T1000 (cell line): ENCODE measurements around the gene FAM181A.

Source experiments
- DNase-seq: peaks from one replicate; lab custom pipeline; 2025; ENCODE audit warnings: mixed read lengths; lab: John Stamatoyannopoulos, UW

FAM181A gene

GRCh38 chr14:93903342-93904184 is 23.6 kb upstream of the FAM181A start:
- no peak for DNase-seq

DNA sequence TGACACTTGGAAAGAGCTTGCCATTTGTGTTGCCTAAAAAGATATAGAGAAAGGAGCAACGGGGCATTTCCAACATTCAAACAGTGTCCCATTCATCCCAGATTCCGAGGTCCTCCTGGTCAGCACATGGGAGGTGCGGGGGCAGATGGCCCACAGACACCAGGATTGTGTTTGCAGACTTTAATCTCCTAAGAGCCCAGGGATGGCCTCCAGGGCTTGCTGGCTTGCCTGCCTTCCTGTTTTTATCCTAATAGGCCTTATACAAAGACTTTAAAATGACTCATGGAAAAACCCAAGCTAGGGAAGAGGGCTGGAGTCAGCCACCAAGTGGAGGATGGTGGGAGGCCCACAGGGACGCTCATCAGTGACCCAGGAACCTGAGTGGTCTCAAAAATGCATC is 21.5 kb upstream of the FAM181A start:
- no peak for DNase-seq

GRCh38 chr14:93906341-93907329 is 20.5 kb upstream of the FAM181A start:
- DNase-seq = no peak

GRCh38 chr14:93909429-93910128 is 17.6 kb upstream of the FAM181A start:
- DNase-seq = no peak

DNA sequence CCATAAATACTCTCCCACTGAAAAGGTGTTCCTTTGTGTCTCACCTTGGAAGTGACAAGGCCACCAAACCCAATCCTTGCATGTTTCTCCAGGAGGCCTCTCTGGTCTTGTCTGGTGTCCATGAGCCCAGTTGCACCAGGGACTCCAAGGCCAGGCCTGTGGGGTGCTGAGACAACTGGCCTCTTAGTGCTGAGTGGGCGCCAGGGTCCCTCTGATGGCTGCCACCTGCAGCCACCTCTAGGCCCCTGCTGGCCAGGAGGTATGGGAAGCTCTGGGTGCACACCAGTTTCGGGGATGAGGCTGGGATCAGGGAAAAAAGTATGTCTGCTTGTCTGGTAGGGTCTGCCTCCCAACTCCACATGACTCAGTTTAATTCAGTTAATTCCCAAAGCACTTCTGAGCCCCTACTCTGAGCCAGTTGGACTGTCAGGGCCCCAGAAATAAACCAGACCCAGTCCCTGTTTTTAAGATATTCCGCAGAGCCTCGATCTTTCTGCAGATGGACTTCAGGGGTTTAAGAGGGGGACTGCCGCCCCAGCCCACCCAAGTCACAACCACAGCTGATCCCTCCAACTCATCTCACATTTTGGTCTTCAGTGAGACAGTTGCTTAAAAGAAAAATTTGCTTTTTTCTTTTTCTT is 15.0 kb upstream of the FAM181A start:
- DNase-seq = no peak

- no peak for DNase-seq
Observed at GRCh38 chr14:93912782-93913181, 14.4 kb upstream of the FAM181A start.

DNA sequence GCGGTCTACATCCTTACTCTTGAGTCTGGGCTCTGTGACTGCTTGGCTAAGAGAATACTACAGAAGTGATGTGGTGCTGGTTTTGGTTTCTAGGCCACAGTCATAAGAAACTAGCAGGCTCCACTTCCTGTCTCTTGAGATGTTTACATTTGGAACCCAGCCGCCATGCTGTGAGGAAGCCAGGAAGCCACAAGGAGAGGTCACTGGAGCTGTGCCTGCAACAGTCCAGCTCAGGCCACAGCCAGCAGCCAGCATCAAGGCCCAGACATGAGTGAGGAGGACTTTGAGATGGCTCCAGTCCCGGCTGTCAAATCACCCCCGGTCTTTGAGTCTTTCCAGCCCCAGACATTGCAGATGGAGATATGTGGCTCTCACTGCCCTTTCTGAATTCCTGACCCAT is 12.9 kb upstream of the FAM181A start:
- DNase-seq = no peak

DNA sequence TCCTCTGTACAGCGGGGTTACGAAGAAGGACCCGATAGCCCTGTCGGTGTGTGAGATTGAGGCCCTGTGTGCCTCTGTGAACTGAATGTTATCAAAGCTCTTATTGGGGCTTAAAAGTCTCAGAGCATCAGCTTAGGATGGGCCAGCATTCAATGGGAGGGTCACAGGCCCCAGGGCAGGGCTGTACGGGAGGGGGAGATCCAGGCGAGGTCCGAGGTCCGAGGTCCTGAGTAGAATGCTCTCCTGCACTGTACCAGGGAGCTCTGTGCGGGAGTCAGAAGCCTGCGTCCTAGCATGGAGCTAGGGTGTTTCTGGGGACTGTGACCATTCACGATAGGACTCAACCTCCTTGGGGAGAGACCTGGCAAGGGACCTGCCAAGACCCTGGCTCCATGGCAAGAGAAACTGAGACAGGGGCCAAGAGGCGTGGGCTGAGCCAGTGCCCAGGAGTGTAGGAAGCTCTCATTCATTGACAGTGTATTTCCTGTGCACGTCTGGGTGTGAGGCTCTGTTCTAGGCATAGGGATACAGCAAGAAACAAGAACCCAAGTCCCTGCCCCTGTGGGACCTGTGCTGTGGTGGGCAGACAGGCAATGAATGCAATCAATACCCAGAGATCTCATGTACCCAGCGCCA is 12.0 kb upstream of the FAM181A start:
- DNase-seq = no peak

- DNase-seq = no peak
Observed at GRCh38 chr14:93915800-93916199, 11.3 kb upstream of the FAM181A start.

DNA sequence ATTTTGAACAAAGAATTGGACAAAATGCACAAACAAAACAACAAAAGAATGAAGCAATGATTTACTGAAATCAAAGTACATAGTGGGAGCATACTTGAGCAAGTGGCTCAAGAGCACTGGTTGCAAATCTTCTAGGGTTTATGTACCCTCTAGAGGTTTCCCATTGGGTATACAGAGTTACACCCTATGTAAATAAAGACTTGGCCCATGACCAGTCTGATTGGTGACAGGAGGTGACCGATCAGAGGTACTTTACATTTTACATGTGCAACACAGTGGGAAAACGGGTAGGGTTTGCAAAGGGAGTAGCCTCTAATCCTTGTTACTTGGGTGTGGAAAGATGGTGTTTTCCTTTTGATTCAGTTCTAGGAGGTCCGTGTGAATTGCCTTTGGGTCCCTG is 10.6 kb upstream of the FAM181A start:
- no peak for DNase-seq

- no peak for DNase-seq
Observed at GRCh38 chr14:93917141-93917540, 10.0 kb upstream of the FAM181A start.

DNA sequence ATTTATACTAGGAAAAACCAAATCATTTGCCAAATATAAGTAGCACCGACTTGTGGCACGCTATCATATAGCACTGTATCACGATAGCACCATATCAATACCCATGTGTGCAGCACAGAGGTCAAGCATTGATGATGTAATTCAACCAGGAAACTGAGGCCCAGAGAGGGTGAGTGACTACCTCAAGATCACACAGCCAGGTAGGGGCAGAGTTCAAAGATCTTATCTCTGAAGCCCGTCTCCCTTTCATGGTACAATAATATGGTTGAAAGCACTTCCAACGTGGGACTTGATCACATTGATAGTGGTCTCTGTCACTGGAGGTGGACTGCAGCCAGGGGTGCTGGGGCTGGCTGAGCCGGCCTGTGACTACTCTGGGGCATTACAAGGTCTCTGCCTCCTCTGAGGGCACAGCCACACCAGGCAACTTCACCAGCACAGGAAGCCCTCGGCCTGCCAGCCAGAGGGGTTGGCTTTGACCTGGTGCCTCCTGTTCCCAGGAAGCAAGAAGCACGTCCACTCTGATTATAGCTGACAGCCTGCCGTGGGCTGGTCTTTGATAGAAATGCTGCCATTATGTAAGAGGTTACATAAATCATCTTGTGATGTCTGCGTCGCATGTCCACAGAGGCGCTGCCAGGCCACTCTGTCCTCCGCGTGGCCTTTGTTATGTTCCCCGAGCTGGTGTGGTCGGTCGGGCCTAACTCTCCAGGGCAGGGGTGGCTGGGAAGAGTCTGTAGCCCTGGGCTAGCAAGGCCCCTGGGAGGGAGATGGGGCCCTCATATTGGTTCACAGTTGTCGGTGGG is 5.9 kb upstream of the FAM181A start:
- DNase-seq = no peak

- no peak for DNase-seq
Observed at GRCh38 chr14:93923626-93924025, 3.5 kb upstream of the FAM181A start.

DNA sequence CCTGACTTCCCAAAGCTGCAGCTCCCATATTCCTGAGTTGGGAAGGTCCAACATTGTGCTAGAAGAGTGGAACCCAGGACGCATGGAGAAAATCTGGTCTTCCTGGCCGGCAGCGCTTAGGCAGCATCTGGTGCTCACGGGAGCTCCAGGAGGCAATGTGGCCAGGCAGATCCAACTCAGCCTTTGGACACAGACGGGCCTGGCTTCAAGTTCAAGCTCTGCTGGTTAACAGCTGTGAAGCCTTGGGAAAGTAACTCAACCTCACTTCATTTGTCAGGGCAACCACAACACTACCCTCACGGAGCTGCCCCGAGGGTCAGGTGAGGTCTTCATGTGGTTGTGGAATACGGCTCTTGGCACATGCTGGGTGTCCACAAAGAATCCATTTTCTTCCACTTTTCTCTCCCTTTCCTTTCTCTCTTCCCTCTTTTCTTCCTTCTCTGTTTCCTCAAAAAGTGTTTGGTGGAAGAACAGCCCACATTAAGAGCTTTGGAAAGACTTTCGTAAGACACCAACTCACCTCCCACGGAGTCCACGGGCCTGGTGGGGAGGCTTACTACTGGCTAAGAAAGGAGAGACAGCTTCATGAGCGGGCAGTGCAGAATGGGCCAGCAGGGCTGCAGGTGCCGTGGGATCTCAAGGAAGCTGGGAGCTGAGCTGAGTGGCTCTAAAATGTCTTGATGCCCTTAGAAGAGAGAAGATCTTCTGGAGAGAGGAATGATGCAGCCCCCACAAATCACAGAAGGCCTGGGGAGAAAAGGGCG is 2.4 kb upstream of the FAM181A start:
- no peak for DNase-seq

DNA sequence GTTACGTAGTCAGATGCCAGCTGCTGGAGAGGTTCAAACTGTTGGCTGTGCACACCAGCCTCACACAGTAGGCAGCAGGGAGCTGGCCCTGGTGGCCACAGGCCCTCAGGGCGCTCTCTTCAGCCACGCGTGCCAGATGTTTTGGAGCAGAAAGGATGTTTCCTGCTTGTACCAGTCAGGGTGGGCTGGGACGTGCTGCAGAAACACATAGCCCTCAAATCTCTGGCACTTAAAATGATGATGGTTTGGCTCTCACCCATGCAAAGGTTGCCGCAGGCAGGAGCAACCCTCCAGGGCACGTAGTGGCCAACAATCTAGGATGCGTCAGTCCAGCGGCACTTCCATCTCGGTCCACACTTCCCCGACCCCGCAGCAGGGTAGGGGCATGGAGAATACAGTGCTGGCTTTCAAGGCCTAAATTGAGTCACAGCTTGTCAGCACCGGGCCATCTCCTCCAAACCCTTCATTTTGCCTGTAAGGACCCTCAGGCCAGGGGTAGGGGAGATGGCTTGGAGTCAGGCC is 1.7 kb upstream of the FAM181A start:
- no peak for DNase-seq

DNA sequence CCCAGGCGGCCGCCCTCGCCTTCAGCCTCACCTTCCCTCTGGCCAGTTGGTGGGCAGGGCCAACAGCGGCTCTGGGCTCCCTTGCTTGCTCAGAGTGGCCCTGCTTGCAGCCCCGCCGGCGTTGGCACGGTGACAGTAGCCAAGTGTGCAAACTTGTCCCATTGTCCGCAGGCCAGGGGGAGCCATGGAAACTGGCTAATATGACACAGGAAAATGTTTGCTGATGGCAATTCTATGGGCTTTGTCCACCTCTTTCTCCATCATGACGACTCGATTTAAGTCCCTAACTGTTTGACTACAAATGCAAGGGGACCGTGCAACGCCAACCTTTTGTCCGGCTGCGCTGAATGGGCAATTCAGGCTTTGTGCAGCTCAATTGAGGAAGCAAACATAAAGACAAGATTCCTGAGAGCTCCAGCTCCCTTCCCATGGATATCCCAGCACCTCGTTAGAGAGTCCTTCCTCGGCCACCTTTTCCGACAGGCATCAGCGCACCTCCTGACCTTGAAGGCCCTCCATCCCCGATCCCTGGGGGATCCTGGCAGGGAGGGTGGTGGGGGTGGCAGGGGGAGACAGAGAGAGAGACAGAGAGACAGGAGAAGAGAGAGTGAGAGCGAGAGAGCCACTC is 785 bp upstream of the FAM181A start:
- DNase-seq = no peak

DNA sequence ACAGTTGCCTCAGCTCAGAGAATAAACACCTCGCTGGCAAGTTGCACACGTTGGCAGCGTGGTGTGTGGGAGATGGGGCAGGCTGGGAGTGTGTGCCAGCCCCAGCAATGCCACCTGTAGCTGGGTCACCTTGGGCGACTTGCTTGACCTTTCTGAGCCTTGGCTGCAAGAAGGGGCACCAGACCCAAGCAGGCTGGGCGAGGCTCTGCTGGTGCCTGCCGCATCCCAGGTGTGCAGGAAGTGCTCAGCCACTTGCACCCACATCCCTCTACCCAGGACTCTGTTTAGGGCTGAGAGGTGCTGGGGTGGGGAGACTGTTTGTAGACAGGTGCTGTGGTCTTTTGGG is 629 bp downstream of the FAM181A start:
- no peak for DNase-seq

- no peak for DNase-seq
Observed at GRCh38 chr14:93928184-93929047, 1.3 kb downstream of the FAM181A start.
